ENCODE results near the gene JAKMIP1.

JAKMIP1 gene

GRCh38 chr4:6177587-6178197 is 22.7 kb downstream of the JAKMIP1 start:
- peak; percentile 80 for DNase-seq

GRCh38 chr4:6175426-6175825 is 24.9 kb downstream of the JAKMIP1 start:
- no peak for DNase-seq

- no peak for DNase-seq
Observed at GRCh38 chr4:6172927-6173200, 27.5 kb downstream of the JAKMIP1 start.

GRCh38 chr4:6172093-6172926 is 28.0 kb downstream of the JAKMIP1 start:
- DNase-seq: peak; percentile 55

- no peak for DNase-seq
Observed at GRCh38 chr4:6169239-6169638, 31.1 kb downstream of the JAKMIP1 start.

- no peak for DNase-seq
Observed at GRCh38 chr4:6165766-6166165, 34.6 kb downstream of the JAKMIP1 start.

- DNase-seq: no peak
Observed at GRCh38 chr4:6162885-6163284, 37.5 kb downstream of the JAKMIP1 start.

- no peak for DNase-seq
Observed at GRCh38 chr4:6161921-6162464, 38.4 kb downstream of the JAKMIP1 start.

GRCh38 chr4:6160536-6160935 is 39.8 kb downstream of the JAKMIP1 start:
- DNase-seq: no peak

- no peak for DNase-seq
Observed at GRCh38 chr4:6157926-6158325, 42.4 kb downstream of the JAKMIP1 start.

- no peak for DNase-seq
Observed at GRCh38 chr4:6155996-6156750, 44.2 kb downstream of the JAKMIP1 start.

- DNase-seq: no peak
Observed at GRCh38 chr4:6154875-6155274, 45.5 kb downstream of the JAKMIP1 start.

GRCh38 chr4:6153874-6154273 is 46.5 kb downstream of the JAKMIP1 start:
- no peak for DNase-seq

GRCh38 chr4:6152869-6153705 is 47.3 kb downstream of the JAKMIP1 start:
- peak; percentile 40 for DNase-seq

- no peak for DNase-seq
Observed at GRCh38 chr4:6150046-6150735, 50.2 kb downstream of the JAKMIP1 start.

GRCh38 chr4:6148506-6149205 is 51.7 kb downstream of the JAKMIP1 start:
- no peak for DNase-seq

GRCh38 chr4:6147441-6147840 is 52.9 kb downstream of the JAKMIP1 start:
- no peak for DNase-seq

- no peak for DNase-seq
Observed at GRCh38 chr4:6143603-6144181, 56.7 kb downstream of the JAKMIP1 start.

GRCh38 chr4:6142935-6143602 is 57.3 kb downstream of the JAKMIP1 start:
- no peak for DNase-seq

GRCh38 chr4:6142511-6142910 is 57.8 kb downstream of the JAKMIP1 start:
- DNase-seq: no peak

- no peak for DNase-seq
Observed at GRCh38 chr4:6141554-6141953, 58.8 kb downstream of the JAKMIP1 start.
